Neuron (in vitro differentiated cells): ENCODE data around the gene CERS4.
"Not testable (repeated sequence)": the region's sequence is repeated elsewhere in the genome, so short reads cannot be mapped to it uniquely, and the experiment has no call there.

Experiments used
- H2AFZ ChIP-seq: one replicate; pipeline ENCODE4 v1.6.1; 2013; ENCODE audit warnings: low read depth, mild to moderate bottlenecking, inconsistent platforms, low read length, moderate library complexity
- H3K27me3 ChIP-seq: one replicate; pipeline ENCODE4 v1.6.1; 2013; ENCODE audit warnings: low read length; ENCODE audit not compliant: insufficient read depth
- H3K36me3 ChIP-seq: one replicate; pipeline ENCODE4 v1.6.1; 2013; ENCODE audit warnings: low read length; ENCODE audit not compliant: insufficient read depth
- H3K4me1 ChIP-seq: one replicate; pipeline ENCODE4 v1.6.1; 2013; ENCODE audit warnings: low read length; ENCODE audit not compliant: insufficient read depth
- H3K4me3 ChIP-seq: 2 replicates; pipeline ENCODE4 v1.5.1; 2013; ENCODE audit warnings: mild to moderate bottlenecking, low read length, moderate library complexity
- H3K9me3 ChIP-seq: one replicate; pipeline ENCODE4 v1.6.1; 2013; ENCODE audit warnings: low read length

Gene CERS4

GRCh38 chr19:8215783-8216182 is 6.6 kb downstream of the CERS4 start:
- no peak overlapping the region for H3K4me3 ChIP-seq
- no peak overlapping the region for H2AFZ ChIP-seq
- H3K4me1 ChIP-seq: no peaks in the 10 kb centered on the region
- H3K27me3 ChIP-seq: no peaks in the 10 kb centered on the region
- peaks cover 10% of the 10 kb centered on the region for H3K36me3 ChIP-seq
- H3K9me3 ChIP-seq: no peaks in the 10 kb centered on the region

DNA sequence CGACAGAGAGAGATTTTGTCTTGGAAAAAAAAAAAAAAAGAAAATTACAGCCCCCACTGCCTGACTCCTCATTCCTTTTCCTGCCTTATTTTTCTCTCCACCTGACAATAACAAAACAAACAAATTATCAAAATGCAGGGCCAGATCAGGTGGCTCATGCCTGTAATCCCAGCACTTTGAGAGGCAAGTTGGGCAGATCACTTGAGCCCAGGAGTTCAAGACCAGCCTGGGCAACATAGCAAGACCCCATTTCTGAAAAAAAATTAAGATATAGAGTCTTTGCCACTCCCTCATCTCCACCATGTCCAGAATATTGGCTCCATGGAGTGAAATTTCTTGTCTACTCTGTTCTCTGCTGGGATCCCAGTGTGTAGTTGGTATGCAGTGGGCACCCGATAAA is 7.2 kb downstream of the CERS4 start:
- Histone ChIP-seq H3K4me1 (no peaks in the 10 kb centered on the region), H3K27me3 (no peaks in the 10 kb centered on the region), H3K9me3 (no peaks in the 10 kb centered on the region), H2AFZ (no peak overlapping the region), H3K36me3 (peaks cover 12% of the 10 kb centered on the region), H3K4me3 (no peak overlapping the region)

DNA sequence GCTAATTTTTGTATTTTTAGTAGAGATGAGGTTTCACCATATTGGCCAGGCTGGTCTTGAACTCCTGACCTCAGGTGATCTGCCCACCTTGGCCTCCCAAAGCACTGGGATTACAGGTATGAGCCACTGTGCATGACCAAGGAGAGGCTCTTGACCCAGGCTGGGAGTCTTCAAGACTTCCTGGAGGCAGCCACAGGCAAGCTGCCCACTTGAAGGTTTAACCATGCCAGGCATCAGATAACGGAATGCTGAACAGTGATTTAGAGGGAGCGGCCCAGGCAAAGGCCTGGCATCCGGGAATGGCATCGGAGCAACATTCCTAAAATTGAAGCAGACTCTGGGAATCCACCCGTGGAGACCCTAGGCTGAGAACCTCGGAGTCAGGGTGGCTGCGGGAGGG is 9.0 kb downstream of the CERS4 start:
- not testable (repeated sequence) for H3K4me1 ChIP-seq, H3K9me3 ChIP-seq, H3K4me3 ChIP-seq, H3K27me3 ChIP-seq, H2AFZ ChIP-seq
- peaks cover 12% of the 10 kb centered on the region for H3K36me3 ChIP-seq

GRCh38 chr19:8220481-8220880 is 11.3 kb downstream of the CERS4 start:
- no peak overlapping the region for H2AFZ ChIP-seq
- H3K4me3 ChIP-seq: no peak overlapping the region
- no peaks in the 10 kb centered on the region for H3K4me1 ChIP-seq
- no peaks in the 10 kb centered on the region for H3K27me3 ChIP-seq
- H3K9me3 ChIP-seq: peaks cover 2% of the 10 kb centered on the region
- peaks cover 14% of the 10 kb centered on the region for H3K36me3 ChIP-seq

DNA sequence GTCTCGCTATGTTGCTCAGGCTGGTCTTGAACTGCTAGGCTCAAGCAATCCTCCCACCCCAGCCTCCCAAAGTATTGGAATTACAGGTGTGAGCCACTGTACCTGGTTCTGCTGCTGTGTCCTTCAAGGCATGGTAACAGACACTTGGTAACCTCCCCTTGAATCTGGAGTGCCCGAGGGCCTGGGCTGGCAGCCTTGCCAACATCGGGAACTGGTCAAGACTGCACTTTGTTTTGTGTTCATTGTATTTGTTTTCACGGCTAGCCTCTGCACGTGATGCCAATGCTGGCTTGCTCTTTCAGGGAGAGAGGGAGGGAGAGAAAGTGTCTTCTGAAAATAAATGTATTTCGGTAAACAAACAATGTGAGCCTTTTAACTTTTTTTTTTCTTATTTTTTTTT is 12.0 kb downstream of the CERS4 start:
- Histone ChIP-seq H3K27me3 (no peaks in the 10 kb centered on the region), H3K9me3 (peaks cover 2% of the 10 kb centered on the region), H3K4me3 (no peak overlapping the region), H3K36me3 (peaks cover 14% of the 10 kb centered on the region), H3K4me1 (no peaks in the 10 kb centered on the region), H2AFZ (no peak overlapping the region)

DNA sequence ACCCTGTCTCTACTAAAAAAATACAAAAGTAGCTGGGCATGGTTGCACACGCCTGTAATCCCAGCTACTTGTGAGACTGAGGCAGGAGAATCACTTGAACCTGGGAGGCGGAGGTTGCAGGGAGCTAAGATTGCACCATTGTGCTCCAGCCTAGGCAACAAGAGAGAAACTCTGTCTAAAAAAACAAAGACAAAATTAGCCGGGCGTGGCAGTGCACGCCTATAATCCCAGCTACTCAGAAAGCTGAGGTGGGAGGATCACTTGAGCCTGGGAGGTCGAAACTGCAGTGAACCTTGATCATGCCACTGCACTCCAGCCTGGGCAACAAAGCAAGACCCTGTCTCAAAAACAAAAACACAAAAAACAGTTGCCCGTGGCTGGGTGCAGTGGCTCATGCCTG is 14.3 kb downstream of the CERS4 start:
- not testable (repeated sequence) for H3K27me3 ChIP-seq, H2AFZ ChIP-seq, H3K9me3 ChIP-seq, H3K4me3 ChIP-seq, H3K4me1 ChIP-seq
- H3K36me3 ChIP-seq: peaks cover 12% of the 10 kb centered on the region

DNA sequence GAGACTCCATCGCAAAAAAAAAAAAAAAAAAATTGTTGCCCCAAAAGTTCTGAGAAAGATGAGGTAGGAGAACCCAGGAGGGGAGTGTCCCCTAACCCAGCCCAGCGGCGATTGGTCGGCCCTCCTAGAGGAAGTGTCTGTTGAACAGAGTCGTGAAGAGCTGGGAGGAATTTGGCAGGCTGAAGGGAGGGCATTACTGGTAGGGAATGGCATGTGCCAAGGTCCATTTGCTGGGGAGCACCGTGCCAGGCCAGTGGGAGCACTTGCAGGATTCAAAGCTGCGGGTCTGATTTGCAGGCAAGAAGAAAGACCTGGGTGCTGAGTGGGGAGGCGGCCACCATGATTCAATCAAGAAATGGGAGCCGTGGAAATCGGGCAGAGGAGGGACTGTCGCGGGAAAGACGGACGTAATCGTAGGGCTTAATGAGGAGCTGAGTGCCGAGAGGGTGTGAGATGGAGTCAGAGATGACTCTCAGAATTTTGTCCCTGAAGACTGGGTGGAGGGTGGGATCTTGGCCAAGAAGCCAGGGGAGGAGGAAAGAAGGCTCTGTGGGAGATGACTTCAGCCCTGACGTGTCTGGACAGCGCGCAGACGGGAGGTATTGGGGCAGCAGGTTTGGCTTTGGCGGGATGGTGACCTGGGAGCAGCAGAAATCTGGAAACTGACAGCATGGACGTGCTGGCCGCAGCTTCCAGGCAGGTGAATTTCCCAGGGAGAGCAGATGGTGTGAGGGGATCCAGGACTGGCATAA is 15.4 kb downstream of the CERS4 start:
- H2AFZ ChIP-seq: no peak overlapping the region
- H3K4me1 ChIP-seq: no peaks in the 10 kb centered on the region
- H3K27me3 ChIP-seq: no peaks in the 10 kb centered on the region
- no peak overlapping the region for H3K4me3 ChIP-seq
- peaks cover 2% of the 10 kb centered on the region for H3K9me3 ChIP-seq
- peaks cover 7% of the 10 kb centered on the region for H3K36me3 ChIP-seq

GRCh38 chr19:8231073-8231604 is 22.0 kb downstream of the CERS4 start:
- Histone ChIP-seq H2AFZ (no peak overlapping the region), H3K27me3 (no peaks in the 10 kb centered on the region), H3K4me1 (no peaks in the 10 kb centered on the region), H3K4me3 (no peak overlapping the region), H3K36me3 (no peaks in the 10 kb centered on the region), H3K9me3 (peaks cover 7% of the 10 kb centered on the region)

DNA sequence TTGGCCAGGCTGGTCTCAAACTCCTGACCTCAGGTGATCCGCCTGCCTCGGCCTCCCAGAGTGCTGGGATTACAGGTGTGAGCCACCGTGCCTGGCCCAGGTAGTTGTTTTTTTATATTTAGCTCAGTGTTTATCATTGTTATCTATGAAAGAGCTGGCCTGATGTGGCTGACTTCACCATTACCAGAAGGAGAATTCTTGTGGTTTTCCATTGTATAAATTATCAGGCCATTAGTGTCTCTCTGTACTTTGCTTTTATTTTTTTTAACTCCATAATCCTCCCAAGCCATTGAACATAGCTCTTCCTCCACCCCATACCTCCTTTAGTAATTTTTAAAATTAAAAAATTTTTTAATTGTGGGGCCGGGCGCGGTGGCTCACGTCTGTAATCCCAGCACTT is 24.2 kb downstream of the CERS4 start:
- Histone ChIP-seq H3K4me3 (no peak overlapping the region), H3K36me3 (no peaks in the 10 kb centered on the region), H3K27me3 (no peaks in the 10 kb centered on the region), H3K4me1 (no peaks in the 10 kb centered on the region), H2AFZ (no peak overlapping the region), H3K9me3 (peaks cover 7% of the 10 kb centered on the region)

GRCh38 chr19:8237026-8237425 is 27.9 kb downstream of the CERS4 start:
- H3K27me3 ChIP-seq: no peaks in the 10 kb centered on the region
- H3K4me1 ChIP-seq: peaks cover 15% of the 10 kb centered on the region
- H2AFZ ChIP-seq: no peak overlapping the region
- H3K4me3 ChIP-seq: no peak overlapping the region
- no peaks in the 10 kb centered on the region for H3K36me3 ChIP-seq
- H3K9me3 ChIP-seq: no peaks in the 10 kb centered on the region

- Histone ChIP-seq H3K27me3 (no peaks in the 10 kb centered on the region), H3K9me3 (peaks cover 9% of the 10 kb centered on the region), H2AFZ (no peak overlapping the region), H3K36me3 (no peaks in the 10 kb centered on the region), H3K4me1 (peaks cover 15% of the 10 kb centered on the region), H3K4me3 (no peak overlapping the region)
Measured at GRCh38 chr19:8238251-8238650, 29.1 kb downstream of the CERS4 start.

DNA sequence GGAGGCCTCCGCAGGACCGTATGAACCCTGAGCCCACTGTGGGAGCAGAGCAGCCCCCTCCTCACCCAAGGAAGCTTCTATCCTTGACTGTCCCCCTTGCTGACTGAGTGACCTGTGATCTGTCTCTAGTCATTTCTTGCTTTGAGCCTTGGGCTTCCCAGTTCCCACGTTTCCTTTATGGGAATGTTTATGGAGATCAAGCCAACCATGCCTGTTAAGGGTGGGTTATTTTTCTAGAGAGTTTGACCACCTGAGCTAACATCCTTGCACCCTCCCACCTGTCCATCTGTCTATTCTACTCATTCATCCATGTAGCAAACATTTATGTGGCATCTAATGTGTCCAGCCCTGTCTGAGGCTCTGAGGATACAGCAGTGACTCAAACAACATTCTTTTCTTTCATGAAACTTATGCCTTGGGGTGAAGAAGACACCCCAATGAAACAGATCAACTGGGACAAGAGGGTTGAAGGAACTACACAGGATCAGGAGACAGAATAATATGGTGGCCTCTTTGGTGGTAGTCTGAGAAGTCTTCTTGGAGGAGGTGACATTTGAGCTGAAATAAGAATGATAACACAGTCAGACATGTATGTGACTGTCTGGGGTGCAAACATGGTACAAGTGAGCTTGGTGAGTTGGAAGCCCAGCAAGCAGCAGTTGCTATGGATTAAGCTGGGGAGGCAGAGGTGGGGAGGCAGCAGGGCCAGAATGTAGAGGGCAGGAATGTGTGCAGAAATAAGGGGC is 30.5 kb downstream of the CERS4 start:
- Histone ChIP-seq H3K27me3 (no peaks in the 10 kb centered on the region), H3K9me3 (peaks cover 11% of the 10 kb centered on the region), H3K4me3 (no peak overlapping the region), H2AFZ (no peak overlapping the region), H3K4me1 (peaks cover 15% of the 10 kb centered on the region), H3K36me3 (peaks cover 4% of the 10 kb centered on the region)
